Glomerular visceral epithelial cell (primary cell): ENCODE data around the gene COX5B.
A peak's percentile ranks its signal among the peaks of the same experiment; 100 is the strongest.
"Not testable (repeated sequence)": the region's sequence is repeated elsewhere in the genome, so short reads cannot be mapped to it uniquely, and the experiment has no call there.

Experiments used
- DNase-seq: peaks from one replicate; pipeline ENCODE4 v3.0.0-alpha.2; 2016; ENCODE audit errors: extremely low spot score

Gene COX5B

DNA sequence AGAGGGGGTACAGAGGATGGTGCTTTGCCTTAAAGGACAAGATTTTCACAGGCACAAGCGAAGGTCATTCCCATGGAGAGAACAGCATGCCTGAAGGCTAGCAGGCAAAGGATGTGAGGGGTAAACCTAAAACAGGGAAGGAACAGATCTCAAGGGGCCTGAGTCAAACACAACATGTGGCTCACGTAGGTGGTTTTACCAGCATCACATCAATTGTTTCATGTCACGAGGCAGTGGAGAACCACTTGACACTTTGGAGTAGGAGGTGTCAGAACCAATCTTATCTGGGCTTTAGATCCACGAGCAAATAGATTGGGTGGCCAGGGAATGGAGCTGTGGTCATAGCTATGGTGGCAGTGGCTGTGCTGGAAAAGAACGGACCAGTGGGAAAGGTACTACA is 8.4 kb downstream of the COX5B start:
- DNase-seq: no peak

DNA sequence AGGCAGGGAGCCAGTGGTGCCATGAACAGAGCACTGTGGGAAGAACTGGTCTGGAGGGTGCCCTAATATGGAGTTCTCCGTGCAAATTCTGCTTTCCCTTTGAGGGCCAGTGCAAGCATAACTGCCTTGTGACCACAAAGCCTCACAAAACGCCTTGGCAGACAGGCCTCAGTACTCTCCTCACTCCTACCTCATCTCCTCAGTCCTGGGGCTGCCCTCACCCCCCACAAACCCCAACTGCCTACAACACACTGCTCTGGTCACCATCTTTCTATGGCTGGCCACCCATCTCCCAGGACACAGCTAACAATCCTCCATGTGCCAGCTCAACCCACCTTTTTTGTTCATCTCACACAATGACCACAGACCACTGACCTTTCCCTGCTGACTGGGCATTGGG is 8.9 kb downstream of the COX5B start:
- DNase-seq: no peak

DNA sequence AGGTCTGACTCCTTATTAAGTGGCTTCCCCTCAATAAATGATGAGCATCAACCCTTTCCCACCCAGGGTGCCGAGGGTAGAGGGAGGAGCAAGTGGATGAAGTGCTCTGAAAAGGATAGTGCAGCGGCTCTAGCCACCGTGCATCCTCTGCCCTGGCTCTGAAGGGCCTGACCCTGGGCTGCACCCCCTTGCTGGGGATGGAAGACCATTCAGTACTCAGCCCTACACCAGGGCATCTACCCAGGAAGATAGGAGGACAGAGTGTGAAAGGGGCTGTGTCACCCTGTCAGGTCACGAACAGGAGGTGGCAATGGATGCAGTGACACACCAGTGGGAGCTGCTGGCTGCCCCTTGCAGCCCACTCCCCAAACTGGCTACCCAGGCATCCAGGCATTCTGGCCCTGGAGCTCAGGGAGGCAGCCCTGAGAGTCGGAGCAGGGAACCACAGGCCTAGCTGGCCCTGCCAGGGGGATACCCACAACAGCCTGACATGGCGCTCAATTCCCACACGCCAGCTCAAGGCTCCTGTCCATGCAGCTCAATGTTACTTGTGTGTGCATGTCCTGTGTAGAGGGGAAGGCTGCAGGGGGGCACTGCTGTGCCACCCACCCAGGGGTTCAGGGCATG is 10.4 kb downstream of the COX5B start:
- no peak for DNase-seq

DNA sequence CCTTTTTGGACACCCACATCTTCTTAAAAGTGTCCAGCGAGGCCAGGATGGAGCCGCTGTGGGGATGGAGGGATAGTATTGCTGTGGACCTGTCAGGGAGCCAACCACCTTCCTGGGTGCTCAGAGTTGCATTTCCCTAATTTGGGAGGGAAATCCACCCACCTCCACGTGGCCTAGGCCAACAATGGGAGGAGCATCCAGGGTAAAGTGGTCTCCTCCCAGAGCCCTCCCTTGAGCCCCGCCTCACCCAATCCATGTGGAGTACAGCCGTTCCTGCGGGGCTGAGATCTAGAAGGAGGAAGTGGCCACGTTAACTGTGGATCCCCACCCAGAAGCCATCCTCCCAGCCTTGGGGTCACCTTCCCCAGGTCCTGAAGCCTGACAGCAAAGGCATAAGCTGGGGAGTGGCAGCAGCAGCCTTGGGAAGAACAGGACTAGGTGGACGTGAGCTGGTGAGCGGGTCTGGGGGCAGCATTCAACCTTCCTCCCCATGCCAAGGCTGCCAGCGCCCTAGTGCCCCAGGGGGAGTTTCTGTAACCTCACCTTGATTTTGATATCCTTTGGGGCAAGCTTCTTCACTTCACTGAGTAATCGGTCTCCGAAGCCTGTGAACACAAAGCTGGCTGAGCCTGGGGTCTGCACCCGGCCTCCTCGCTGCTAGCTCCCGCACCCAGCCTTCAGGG is 11.2 kb downstream of the COX5B start:
- DNase-seq: no peak

DNA sequence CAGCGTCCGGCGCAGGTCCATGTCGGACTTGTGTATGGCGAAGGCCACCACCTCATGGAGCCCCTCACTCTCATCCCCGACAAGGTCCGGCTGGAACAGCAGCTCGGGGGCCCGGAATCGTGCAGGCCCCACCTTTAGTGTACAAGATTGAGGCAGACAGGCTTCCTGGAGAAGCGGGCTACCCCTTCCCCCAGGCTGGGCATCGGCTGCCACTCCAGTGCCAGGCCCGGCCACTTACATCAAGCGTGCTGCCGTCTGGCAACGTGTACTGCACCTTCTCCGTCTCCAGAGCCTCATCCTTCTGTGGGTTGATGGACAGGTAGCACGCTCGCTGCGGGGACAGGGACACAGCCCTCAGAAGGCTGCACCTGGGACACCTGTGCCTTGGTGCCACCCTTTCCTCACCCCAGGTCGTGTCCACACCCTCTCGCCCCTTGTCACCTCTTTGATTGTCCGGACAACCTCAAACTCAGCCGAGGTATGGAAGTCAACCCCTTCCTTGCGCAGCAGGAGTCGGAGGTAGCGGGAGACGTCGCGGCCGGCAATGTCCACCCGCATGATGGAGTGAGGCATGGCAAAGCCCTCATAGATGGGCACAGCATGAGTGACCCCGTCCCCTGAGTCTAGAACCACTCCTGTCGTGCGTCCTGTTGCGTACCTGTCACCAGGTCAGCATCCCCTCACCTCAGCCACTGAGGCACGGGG is 12.3 kb downstream of the COX5B start:
- no peak for DNase-seq

DNA sequence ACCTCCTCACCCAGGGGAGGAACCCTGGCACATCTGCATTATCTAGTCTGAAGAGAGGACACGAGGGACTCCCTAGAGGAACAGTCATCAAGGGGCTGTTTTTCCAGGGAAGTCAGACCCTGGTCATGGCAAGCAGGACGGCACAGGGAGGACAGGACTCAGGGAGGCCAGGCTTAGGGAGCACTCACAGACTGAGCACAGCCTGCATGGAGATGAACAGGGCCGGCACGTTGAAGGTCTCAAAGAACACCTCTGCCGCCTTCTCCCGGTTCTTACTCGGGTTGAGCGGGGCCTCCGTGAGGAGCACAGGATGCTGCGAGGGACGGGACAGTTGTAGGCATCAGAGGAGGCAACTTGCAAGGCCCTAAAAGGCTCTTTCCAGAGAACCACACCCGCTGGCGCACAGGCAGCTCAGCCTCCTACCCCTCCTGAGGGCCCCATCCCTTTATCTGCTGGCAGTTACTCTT is 12.9 kb downstream of the COX5B start:
- DNase-seq: no peak

DNA sequence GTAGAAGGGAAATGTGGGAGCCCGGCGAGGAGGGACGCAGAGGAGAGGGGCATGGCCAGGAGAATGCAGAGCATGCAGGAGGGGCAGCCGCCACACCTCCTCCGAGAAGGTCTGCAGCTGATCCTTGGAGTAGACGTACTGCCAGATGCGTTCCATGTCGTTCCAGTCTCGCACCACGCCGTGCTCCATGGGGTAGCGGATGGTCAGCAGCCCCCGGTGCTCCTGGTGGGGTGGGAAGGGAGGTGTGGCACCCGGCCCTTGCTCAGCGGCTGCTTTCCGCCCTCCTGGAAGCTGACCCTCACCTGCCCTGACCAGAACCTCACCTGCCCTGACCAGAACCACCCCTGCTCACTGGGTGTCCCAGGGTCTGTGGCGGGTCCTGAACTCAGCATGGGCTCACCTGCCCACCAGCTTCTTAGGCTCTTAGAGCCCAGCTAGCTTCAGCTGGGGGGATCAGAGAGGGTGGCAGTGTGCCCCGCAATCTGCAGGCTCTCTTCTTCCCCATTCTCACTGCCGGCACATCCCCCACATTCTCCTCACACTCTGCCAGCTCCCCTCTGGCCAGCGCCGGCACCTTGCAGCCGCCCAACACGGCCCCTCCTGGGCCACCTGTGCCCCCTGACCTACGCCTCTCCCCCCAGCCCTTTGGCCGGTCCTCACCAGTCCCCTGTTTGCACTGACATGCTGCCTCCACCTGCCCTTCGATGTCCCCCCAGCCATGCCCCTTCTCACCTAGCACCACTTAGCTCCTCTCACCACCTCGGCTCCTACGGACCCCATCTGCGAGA is 13.6 kb downstream of the COX5B start:
- DNase-seq: no peak

DNA sequence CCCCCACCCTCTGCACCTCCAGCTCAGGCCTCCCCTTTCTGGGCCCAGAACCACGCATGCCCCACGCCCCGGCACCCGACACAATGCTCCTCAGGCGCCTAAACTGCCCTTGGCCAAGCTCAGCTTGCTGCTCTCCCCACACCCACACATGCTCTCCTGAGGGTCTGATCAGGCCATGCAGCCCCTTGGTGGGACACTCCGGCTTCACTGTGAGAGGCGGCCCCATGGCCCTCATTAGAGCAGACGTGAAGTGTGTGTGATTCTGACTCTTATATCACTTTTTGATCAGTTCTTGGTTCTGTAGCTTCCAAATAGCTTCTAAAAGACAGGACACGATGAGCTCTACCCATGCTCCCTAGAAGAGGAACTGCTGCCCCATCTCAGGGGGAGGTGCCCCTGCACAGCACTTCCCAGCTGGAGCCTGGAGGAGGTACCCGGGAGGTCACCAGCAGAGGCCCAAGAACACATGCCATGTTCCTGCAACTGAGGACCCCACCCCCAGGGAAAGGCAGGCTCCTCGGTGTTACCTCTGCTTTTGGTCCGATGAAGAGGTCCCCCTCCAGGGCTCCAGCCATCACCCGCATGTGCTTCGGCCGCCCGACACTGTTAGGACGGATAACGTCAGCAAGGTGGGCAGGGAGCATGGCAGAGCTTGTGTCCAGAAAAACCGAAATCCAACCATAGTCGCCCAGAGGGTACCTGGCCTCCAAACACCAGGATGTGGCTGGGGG is 14.3 kb downstream of the COX5B start:
- DNase-seq: no peak

DNA sequence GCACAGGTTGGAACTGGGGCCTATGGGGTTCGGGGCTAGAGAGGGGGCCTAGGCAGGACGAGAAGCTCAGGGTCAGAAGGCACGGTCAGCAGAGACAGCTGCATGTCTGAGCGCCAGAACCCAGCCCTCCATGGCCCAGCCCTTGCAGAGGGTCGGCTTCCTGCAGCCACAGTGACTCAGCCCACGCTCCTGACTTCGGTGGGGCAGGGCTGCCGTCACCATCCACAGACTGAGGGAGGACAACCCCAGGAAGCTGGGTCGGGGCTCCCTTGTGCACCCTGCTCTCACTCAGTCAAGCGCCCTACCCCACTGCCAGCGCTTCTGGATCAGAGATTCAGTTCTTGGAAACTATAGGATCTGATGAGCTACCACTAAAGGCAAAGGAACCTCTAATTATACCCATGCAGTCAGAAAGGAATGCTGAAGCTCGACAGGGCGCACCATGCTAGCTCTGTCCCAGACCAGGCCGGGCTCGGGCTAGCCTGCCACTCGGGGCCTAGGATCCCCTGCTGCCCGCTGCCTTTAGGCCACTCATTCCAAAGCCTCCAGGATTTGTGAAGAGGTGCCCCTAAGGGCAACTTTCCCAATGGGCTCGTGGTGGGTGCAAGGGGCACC is 15.0 kb downstream of the COX5B start:
- DNase-seq: no peak

DNA sequence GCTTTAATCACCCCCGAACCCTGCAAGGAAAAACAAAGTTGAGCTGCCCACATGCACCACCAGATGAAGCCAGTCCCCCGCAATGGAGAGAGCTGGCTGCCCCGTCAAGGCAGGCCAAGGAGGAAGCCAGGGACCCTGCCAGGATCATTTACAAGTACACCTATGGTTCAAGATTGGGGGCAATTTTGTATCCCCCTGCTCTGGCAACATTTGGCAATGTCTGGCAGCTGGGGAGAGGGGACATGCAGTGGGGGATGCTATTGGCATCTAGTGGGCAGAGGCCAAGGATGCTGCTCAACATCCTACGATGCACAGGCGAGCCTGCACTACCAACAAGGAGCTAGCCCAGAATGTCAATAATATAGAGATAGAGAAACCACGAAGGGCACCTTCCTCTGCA is 16.1 kb downstream of the COX5B start:
- no peak for DNase-seq

DNA sequence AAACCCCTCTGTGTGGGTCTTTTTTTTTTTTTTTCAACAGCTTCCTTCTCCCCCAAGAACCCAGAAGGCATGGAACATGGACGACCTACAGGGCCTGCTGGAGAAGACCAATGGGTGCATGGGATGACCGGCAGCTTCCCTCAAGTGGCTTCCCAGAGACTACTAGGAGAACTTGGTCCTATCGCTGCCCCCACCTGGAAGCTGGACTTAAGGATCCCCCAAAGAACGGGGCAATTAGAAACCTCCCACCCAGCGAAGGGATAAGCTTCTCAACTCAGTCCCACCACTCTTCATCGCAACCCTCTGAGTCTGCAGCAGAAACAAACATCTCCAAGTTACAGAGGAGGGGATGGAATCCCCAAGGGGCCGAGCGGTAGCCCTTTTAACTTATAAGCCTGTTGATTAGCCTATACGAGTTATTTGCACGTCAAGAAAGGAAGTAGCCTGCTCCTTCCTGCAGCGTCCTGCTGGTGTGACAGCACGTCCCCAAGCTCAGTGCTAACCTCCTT is 16.6 kb downstream of the COX5B start:
- no peak for DNase-seq

DNA sequence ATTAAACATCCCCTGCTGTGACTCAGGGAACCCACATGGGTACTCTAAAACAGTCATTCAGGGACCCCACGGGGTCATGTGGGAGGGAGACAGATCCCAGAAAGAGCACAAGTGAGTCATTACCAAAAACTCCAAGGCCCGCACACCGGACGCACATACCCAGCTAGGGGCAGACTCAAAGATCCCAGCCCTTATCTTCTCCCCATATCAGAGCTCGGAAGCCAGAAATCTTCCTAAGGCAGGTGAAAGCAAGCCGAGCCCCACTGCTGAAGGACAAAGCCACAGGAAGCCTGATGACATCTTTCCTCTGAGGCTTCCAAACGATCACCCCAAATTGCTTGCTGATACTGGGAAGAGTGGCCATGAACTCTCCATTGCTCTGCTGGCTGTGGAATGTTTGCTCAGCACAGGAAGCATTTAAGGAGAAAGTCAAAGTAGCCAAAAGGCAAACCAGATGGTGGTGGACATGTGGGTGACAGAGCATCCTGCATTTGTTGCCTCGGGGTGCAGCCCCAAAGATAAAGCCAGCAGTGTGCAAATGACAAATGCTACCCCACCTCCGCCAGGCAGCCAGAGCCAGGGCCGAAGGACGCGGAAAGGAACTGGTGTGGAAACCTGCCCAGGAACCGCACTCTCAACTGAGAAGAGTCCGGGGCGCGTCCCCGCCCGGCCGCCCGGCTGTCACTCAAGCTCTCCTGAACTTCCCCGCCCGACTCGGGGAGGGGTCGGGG is 17.2 kb downstream of the COX5B start:
- DNase-seq: peak; percentile 82

DNA sequence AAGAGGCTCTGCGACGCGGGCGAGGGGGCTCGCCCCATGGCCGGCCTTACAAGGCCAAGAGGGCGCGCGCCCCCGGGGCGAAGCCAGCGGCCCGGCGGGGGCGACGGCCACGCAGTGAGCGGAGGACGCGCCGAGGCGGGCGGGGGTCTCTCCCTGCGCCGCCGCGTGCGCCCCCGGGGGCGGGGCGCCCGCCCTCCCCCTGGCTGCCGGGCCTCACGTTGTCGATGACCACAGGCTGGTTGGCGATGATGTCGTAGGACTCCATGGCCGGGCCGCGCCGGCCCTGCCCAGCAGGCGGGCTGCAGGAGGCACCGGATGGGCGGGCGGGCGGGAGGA is 17.7 kb downstream of the COX5B start:
- no peak for DNase-seq

DNA sequence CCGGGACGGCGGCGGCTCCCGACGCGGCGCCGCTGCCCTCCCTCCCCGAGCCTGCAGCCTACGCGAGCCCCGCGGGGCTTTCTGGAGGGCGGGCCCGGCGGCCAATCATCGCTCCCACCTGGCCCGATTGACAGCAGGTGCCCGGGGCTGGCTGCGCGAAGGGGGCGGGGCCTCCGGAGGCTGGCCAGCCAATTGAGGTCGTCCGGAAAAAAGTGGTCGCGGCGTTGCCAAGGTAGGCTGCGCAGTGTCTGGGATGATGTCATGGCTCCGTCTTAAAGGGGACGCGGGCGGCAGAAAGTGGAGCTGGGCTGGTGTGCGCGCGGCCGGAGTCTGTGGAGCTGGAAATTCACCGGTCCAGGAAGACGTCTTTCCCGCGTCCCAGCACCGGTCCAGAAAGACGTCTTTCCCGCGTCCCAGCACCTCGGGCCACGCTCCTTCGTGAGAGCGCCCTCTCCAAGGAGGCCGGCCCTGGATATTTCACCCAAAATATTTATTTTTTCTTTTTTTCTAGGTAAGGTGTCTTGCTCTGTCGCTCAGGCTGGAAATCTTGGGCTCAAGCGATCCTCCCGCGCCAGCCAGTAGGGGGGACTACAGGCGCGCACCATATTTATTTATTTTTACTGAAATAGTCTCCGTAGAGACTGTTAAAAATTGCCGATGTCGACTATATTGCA is 18.2 kb downstream of the COX5B start, which contains the start of gene ACTR1B:
Gene ACTR1B (minus strand): TSS at position 83 of the 674 bp plus-strand sequence. CDS start 154 bp downstream, outside the sequence.
- peak; percentile 100 for DNase-seq

DNA sequence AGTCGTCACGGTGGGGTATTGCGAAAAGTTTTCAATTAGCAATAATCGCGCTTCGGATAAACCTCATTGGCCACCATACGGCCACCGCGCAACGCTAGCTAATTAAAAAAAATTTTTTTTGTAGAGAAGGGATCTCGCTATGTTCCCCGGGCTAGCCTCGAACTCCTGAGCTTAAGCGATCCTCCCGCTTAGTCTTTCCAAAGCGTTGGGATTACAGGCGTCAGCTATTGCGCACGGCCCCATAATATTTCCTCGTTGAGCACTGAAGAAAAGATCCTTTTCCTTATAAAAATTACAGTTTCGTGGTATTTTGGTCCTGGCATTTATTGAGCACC is 18.7 kb downstream of the COX5B start:
- DNase-seq: no peak

DNA sequence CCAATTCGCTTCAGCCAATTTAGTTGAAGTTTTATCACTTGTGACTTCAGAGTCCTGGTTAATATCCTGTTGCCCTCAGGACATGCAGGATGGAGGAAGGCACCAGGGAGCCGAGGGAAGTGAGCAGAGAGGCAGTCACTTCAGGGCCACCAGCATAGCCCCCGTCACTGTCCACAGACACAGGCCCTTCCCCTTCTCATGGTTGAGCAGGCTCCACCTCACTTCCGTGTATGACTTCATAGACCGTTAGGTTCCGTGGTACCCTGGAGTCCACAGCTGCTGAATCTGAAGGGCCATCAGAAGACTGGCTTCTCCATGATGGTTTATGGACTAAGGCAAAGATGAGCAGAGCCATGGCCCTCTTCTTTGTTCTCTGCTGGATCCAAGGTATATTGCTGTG is 23.6 kb downstream of the COX5B start, which contains the start of gene C2orf92:
Gene C2orf92 (plus strand): TSS at position 266 of the 400 bp plus-strand sequence. CDS start 76 bp downstream, at position 342.
- no peak for DNase-seq

DNA sequence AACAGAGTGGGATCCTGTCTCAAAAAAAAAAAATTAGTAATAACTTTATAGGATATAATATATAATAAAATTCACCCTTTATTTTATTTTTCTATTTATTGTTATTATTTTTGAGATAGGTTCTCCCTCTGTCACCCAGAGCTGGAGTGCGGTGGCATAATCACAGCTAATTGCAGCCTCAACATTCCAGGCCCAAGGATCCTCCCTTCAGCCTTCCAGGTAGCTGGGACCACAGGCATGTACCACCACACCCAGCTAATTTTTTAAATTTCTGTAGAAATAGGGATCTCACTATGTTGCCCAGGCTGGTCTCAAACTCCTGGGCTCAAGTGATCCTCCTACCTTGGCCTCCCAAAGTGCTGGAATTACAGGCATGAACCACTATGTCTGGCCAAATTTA is 24.6 kb downstream of the COX5B start:
- DNase-seq: no peak

DNA sequence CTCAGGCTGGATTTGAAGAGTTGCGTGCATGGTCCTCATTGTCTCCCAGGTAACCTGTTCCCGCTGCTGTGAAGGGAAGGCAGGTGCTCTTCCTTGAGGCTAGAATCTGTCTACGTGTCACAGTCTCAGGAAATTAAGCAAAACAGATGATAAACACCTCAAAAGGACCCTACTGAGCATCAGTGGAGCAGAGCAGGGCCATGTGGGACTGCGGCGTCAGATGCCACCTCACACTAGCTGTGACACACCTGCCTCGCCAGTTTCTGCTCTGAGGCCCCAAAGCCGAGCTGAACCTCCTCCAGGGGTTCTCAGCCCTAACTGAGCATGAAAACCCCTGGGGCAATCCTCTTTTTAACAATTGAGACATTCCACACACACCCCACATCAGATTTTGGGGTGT is 25.7 kb downstream of the COX5B start:
- no peak for DNase-seq

DNA sequence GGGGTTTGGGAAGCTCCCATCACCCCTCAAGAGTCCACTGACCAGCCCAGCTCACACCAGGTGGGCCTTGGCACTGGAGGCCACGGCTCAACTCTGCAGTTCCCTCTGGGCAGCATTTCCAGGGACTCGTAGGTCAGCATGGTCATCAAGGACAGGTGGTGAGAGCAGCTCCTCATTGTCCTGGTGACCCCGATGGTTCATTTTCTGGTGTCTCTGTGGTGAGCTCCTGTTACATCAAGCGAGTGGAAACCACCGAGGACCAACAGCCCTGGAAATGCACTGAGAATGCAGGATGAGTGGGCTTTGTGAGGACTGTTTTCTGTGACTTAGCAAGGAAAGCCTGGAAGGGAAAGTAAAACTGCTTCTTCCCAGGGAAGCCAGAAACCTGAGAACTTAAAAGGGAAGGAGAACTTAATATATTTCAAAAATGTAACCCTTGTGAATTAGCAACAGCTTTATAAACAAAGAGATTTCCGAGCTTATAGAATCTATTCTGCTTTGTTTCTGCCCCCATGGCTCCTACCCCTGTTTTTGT is 26.8 kb downstream of the COX5B start:
- DNase-seq: not testable (repeated sequence)
